Sigmoid colon (tissue), 4 donors: ENCODE results near the gene FLG.

Experiments used
- EP300 ChIP-seq, 4 donors: sonication (generic); formaldehyde crosslinking; IDR thresholded peaks; one replicate each; pipeline ENCODE4 v1.6.1; 2017; ENCODE audit warnings: antibody characterized with exemption in 4 of 4
- TF ChIP-seq, protein P1 (sequence below), 4 experiments: fragments of 450-650 bp in 3 of 4; fragments of 200-600 bp in 1 of 4; IDR thresholded peaks; one replicate each; pipeline ENCODE4 v1.5.1; 2016 to 2019; ENCODE audit warnings: antibody characterized with exemption in 4 of 4, mild to moderate bottlenecking in 3 of 4, moderate library complexity in 2 of 4

- TF ChIP-seq, protein P1, sequence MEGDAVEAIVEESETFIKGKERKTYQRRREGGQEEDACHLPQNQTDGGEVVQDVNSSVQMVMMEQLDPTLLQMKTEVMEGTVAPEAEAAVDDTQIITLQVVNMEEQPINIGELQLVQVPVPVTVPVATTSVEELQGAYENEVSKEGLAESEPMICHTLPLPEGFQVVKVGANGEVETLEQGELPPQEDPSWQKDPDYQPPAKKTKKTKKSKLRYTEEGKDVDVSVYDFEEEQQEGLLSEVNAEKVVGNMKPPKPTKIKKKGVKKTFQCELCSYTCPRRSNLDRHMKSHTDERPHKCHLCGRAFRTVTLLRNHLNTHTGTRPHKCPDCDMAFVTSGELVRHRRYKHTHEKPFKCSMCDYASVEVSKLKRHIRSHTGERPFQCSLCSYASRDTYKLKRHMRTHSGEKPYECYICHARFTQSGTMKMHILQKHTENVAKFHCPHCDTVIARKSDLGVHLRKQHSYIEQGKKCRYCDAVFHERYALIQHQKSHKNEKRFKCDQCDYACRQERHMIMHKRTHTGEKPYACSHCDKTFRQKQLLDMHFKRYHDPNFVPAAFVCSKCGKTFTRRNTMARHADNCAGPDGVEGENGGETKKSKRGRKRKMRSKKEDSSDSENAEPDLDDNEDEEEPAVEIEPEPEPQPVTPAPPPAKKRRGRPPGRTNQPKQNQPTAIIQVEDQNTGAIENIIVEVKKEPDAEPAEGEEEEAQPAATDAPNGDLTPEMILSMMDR (IDR thresholded peaks at IDR 0.05), result no peak
- TF ChIP-seq EP300 (IDR thresholded peaks at IDR 0.05), result no peak
Observed at GRCh38 chr1:152359906-152360305, 34.9 kb upstream of the FLG start, which contains the start of gene FLG2.
